Measurements from ENCODE around the gene CLIP1. TPM values are rescaled to one million over a fixed set of nuclear protein-coding genes. Genes with fewer than 3 reads are reported as not detected.
A peak's percentile ranks its signal among the peaks of the same experiment; 100 is the strongest.
"Not testable (repeated sequence)": the region's sequence is repeated elsewhere in the genome, so short reads cannot be mapped to it uniquely, and the experiment has no call there.

The CLIP1 gene
- total and polyA plus RNA-seq, 2 of the 8 experiments (the other 6 are each of a cell fraction or from before 2014, with no cell fraction given): 19.0 to 27.6 TPM

- H3K4ac ChIP-seq (replicated peaks; ENCODE audit: insufficient read length, low read depth, low read length); H3K79me2 ChIP-seq (ENCODE audit: control insufficient read depth in 1 of 2, insufficient read depth in 2 of 2, low read length in 2 of 2); H3K27ac ChIP-seq (ENCODE audit: low read depth, low read length); H3K4me3 ChIP-seq (ENCODE audit: extremely low read depth in 1 of 4, insufficient read depth in 2 of 4, low read depth in 3 of 4, low read length in 4 of 4); H3K14ac ChIP-seq (ENCODE audit: insufficient read length); H3K9ac ChIP-seq (replicated peaks in 1 of 4; ENCODE audit: extremely low read depth in 1 of 4, low read depth in 3 of 4, low read length in 3 of 4); H3K4me1 ChIP-seq (replicated peaks in 1 of 4; ENCODE audit: control insufficient read depth in 3 of 4, insufficient read depth in 4 of 4, low read length in 3 of 4); H3K23me2 ChIP-seq (ENCODE audit: low read depth, low read length); H3K23ac ChIP-seq (ENCODE audit: insufficient read length); H3K79me1 ChIP-seq (ENCODE audit: low read depth, low read length); H3K56ac ChIP-seq (replicated peaks; ENCODE audit: insufficient read length, low read depth, low read length); H2AFZ ChIP-seq (ENCODE audit: low read length); H4K8ac ChIP-seq (ENCODE audit: extremely low read depth, insufficient read depth, low read length); H4K20me1 ChIP-seq (replicated peaks in 1 of 2; ENCODE audit: control insufficient read depth in 1 of 2, insufficient read depth in 2 of 2, low read length in 2 of 2); H2BK120ac ChIP-seq (replicated peaks; ENCODE audit: low read depth, low read length); FAIRE-seq; H3K9me3 ChIP-seq (ENCODE audit: insufficient read depth in 2 of 2, low read depth in 1 of 2, low read length in 1 of 2); DNase-seq (ENCODE audit: low read depth in 1 of 2, low spot score in 2 of 2); H4K91ac ChIP-seq (replicated peaks; ENCODE audit: insufficient read length, low read length); H3K27me3 ChIP-seq (replicated peaks in 1 of 4; ENCODE audit: control insufficient read depth in 3 of 4, extremely low read depth in 1 of 4, insufficient read depth in 3 of 4, low read length in 3 of 4); H3K4me2 ChIP-seq (ENCODE audit: insufficient read depth in 1 of 2, low read depth in 2 of 2, low read length in 2 of 2); H3K36me3 ChIP-seq (ENCODE audit: control insufficient read depth in 2 of 4, insufficient read depth in 4 of 4, low read length in 3 of 4); H2BK15ac ChIP-seq (ENCODE audit: low read length); H3K18ac ChIP-seq (ENCODE audit: extremely low read depth, low read length): not testable (repeated sequence)
- peak overlapping the region; percentile 94 for H4K5ac ChIP-seq (ENCODE audit: insufficient read length, low read depth, low read length)
- POLR2A ChIA-PET (ENCODE audit: partially characterized antibody): interaction anchor here (1.2 kb wide), 1 partner anchor 10 kb away, joined by 4 read pairs; no protein-coding TSS in a partner anchor
- CTCF ChIA-PET (ENCODE audit: partially characterized antibody): interaction anchor here (1.0 to 1.1 kb wide), 2 partner anchors 12 to 31 kb away, joined by 5 to 6 read pairs; no protein-coding TSS in a partner anchor
- H2BK20ac ChIP-seq (ENCODE audit: low read length): peak overlapping the region; percentile 61; the same call in 1 of the 2 replicates
- peak; percentile 68; the same call in 1 of the 2 replicates for TF ChIP-seq KDM1A (IDR thresholded peaks at IDR 0.05; ENCODE audit: borderline replicate concordance, low read length)
- H2BK12ac ChIP-seq (ENCODE audit: low read depth, low read length): 0 out of 2 replicates have a peak overlapping the region, but pooled peaks have one; percentile 90
- 0 out of 2 replicates have a peak overlapping the region, but pooled peaks have one; percentile 93 for H2AK5ac ChIP-seq (ENCODE audit: low read depth, low read length)
- H2BK5ac ChIP-seq (ENCODE audit: low read depth, low read length): peak overlapping the region; percentile 55
Measured at GRCh38 chr12:122367632-122368031, 54.8 kb downstream of the CLIP1 start.

All from H1 (cell line).